ENCODE results near the gene TMEM87B. TPM values are rescaled to one million over a fixed set of nuclear protein-coding genes. Genes with fewer than 3 reads are reported as not detected.

The TMEM87B gene
- total and polyA plus RNA-seq, 2 of the 8 experiments (the other 6 are each of a cell fraction or from before 2014, with no cell fraction given), result 7.2 to 9.0 TPM

GRCh38 chr2:112118148-112118547, 63.1 kb downstream of the TMEM87B start:
- H4K20me1 ChIP-seq (replicated peaks in 1 of 2; ENCODE audit: control insufficient read depth in 1 of 2, insufficient read depth in 2 of 2, low read length in 2 of 2), result no peaks in the 10 kb centered on the region
- no peak overlapping the region for H3K23ac ChIP-seq (ENCODE audit: insufficient read length)
- H4K8ac ChIP-seq (ENCODE audit: extremely low read depth, insufficient read depth, low read length), result no peak overlapping the region
- no peak overlapping the region for H4K5ac ChIP-seq (ENCODE audit: insufficient read length, low read depth, low read length)
- H2BK15ac ChIP-seq (ENCODE audit: low read length), result no peak overlapping the region
- no peak overlapping the region for H2BK12ac ChIP-seq (ENCODE audit: low read depth, low read length)
- H3K18ac ChIP-seq (ENCODE audit: extremely low read depth, low read length), result no peak overlapping the region
- H3K23me2 ChIP-seq (ENCODE audit: low read depth, low read length), result no peaks in the 10 kb centered on the region
- no peak overlapping the region for H2BK5ac ChIP-seq (ENCODE audit: low read depth, low read length)
- H3K79me1 ChIP-seq (ENCODE audit: low read depth, low read length), result no peaks in the 10 kb centered on the region
- H3K36me3 ChIP-seq (ENCODE audit: control insufficient read depth in 2 of 4, insufficient read depth in 4 of 4, low read length in 3 of 4), result no peaks in the 10 kb centered on the region
- H3K14ac ChIP-seq (ENCODE audit: insufficient read length), result no peak overlapping the region
- CTCF ChIA-PET (ENCODE audit: partially characterized antibody), result interaction anchor here (0.7 to 1.5 kb wide), 4 partner anchors 14 to 231 kb away, joined by 3 to 7 read pairs (median 4); no protein-coding TSS in a partner anchor
- 89% methylated on average over 4 of the region's 4 CpGs; no CpG with 5 or more reads in 1 of the 2 experiments for WGBS, 2 experiments (ENCODE audit: extremely low coverage in 1 of 2, insufficient coverage in 1 of 2, insufficient read length in 1 of 2, insufficient replicate concordance in 2 of 2, low coverage in 1 of 2, low lambda C conversion rate in 2 of 2, missing lambda C conversion rate in 1 of 2)
- H3K27ac ChIP-seq (ENCODE audit: low read depth, low read length), result no peak overlapping the region
- no peak overlapping the region for H3K56ac ChIP-seq (replicated peaks; ENCODE audit: insufficient read length, low read depth, low read length)
- 0 out of 4 replicates have a peak, but pooled peaks cover 0 to 3% of the 10 kb centered on the region in 2 experiments for H3K9me3 ChIP-seq (ENCODE audit: insufficient read depth in 2 of 2, low read depth in 1 of 2, low read length in 1 of 2)
- no peak overlapping the region for H2BK20ac ChIP-seq (ENCODE audit: low read length)
- POLR2A ChIA-PET (ENCODE audit: partially characterized antibody), result no interaction called here
- DNase-seq (ENCODE audit: low read depth in 1 of 2, low spot score in 2 of 2) (no peak), FAIRE-seq (no peak)
- H3K4me2 ChIP-seq (ENCODE audit: insufficient read depth in 1 of 2, low read depth in 2 of 2, low read length in 2 of 2), result no peak overlapping the region
- H3K4me1 ChIP-seq (replicated peaks in 1 of 4; ENCODE audit: control insufficient read depth in 3 of 4, insufficient read depth in 4 of 4, low read length in 3 of 4), result no peaks in the 10 kb centered on the region
- no peak overlapping the region for H2AK5ac ChIP-seq (ENCODE audit: low read depth, low read length)
- no peak overlapping the region for H3K4ac ChIP-seq (replicated peaks; ENCODE audit: insufficient read length, low read depth, low read length)
- no peak overlapping the region for H2BK120ac ChIP-seq (replicated peaks; ENCODE audit: low read depth, low read length)
- peak in 1 of 3 experiments; percentile 22; a peak in 1 of 4 replicates for TF ChIP-seq CTCF (IDR thresholded peaks at IDR 0.05; ENCODE audit: control extremely low read depth in 1 of 3, insufficient read depth in 1 of 3, low read depth in 1 of 3, low read length in 3 of 3)
- TF ChIP-seq RAD21 (IDR thresholded peaks at IDR 0.05 in 1 of 2, conservative IDR thresholded peaks at IDR 0.05 in 1 of 2; ENCODE audit: low read depth in 2 of 2, low read length in 2 of 2), result peak in 1 of 2 experiments; percentile 8; a peak in 1 of 4 replicates
- TF ChIP-seq USF2 (IDR thresholded peaks at IDR 0.05; ENCODE audit: low read length), result no peak
- no peak for TF ChIP-seq ZNF274 (IDR thresholded peaks at IDR 0.05; ENCODE audit: borderline replicate concordance, extremely low read depth, low read length)
- no peak for TF ChIP-seq POU5F1 (IDR thresholded peaks at IDR 0.05; ENCODE audit: low read depth, low read length)
- no peak overlapping the region for H4K91ac ChIP-seq (replicated peaks; ENCODE audit: insufficient read length, low read length)
- H3K9ac ChIP-seq (replicated peaks in 1 of 4; ENCODE audit: extremely low read depth in 1 of 4, low read depth in 3 of 4, low read length in 3 of 4), result no peak overlapping the region
- H3K79me2 ChIP-seq (ENCODE audit: control insufficient read depth in 1 of 2, insufficient read depth in 2 of 2, low read length in 2 of 2), result no peaks in the 10 kb centered on the region
- no peak overlapping the region for H3K4me3 ChIP-seq (ENCODE audit: extremely low read depth in 1 of 4, insufficient read depth in 2 of 4, low read depth in 3 of 4, low read length in 4 of 4)
- no peak overlapping the region for H2AFZ ChIP-seq (ENCODE audit: low read length)
- no peaks in the 10 kb centered on the region for H3K27me3 ChIP-seq (replicated peaks in 1 of 4; ENCODE audit: control insufficient read depth in 3 of 4, extremely low read depth in 1 of 4, insufficient read depth in 3 of 4, low read length in 3 of 4)

All from H1 (cell line).